ENCODE results near the gene SLC43A2.

- TF ChIP-seq EZH2 (IDR thresholded peaks at IDR 0.05; ENCODE audit: borderline replicate concordance, low read depth, low read length, severe bottlenecking): no peak
- TF ChIP-seq, protein P1, sequence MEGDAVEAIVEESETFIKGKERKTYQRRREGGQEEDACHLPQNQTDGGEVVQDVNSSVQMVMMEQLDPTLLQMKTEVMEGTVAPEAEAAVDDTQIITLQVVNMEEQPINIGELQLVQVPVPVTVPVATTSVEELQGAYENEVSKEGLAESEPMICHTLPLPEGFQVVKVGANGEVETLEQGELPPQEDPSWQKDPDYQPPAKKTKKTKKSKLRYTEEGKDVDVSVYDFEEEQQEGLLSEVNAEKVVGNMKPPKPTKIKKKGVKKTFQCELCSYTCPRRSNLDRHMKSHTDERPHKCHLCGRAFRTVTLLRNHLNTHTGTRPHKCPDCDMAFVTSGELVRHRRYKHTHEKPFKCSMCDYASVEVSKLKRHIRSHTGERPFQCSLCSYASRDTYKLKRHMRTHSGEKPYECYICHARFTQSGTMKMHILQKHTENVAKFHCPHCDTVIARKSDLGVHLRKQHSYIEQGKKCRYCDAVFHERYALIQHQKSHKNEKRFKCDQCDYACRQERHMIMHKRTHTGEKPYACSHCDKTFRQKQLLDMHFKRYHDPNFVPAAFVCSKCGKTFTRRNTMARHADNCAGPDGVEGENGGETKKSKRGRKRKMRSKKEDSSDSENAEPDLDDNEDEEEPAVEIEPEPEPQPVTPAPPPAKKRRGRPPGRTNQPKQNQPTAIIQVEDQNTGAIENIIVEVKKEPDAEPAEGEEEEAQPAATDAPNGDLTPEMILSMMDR (IDR thresholded peaks at IDR 0.05; ENCODE audit: borderline replicate concordance, extremely low read depth, low read length, poor library complexity, severe bottlenecking): no peak
Observed at GRCh38 chr17:1598399-1599095, 30.1 kb downstream of the SLC43A2 start.

Measured in DND-41 (cell line).